Vagina (tissue), 2 donors: ENCODE results near the gene EFEMP2.

Source experiments
- POLR2AphosphoS5 ChIP-seq, 2 donors: sonication (generic); formaldehyde crosslinking; IDR thresholded peaks; one replicate each; pipeline ENCODE4 v1.9.0; 2017; ENCODE audit warnings: antibody characterized with exemption in 2 of 2, mild to moderate bottlenecking in 2 of 2, low read depth in 1 of 2; ENCODE audit not compliant: insufficient read depth in 1 of 2
- TF ChIP-seq, protein P1 (sequence below), 3 experiments: fragments of 450-650 bp in 2 of 3; fragments of 200-600 bp in 1 of 3; sonication (generic) in 1 of 3; IDR thresholded peaks; one replicate each; pipeline ENCODE4 v1.5.1; 2017 to 2019; ENCODE audit warnings: antibody characterized with exemption in 3 of 3, mild to moderate bottlenecking in 2 of 3, moderate library complexity in 2 of 3

DNA sequence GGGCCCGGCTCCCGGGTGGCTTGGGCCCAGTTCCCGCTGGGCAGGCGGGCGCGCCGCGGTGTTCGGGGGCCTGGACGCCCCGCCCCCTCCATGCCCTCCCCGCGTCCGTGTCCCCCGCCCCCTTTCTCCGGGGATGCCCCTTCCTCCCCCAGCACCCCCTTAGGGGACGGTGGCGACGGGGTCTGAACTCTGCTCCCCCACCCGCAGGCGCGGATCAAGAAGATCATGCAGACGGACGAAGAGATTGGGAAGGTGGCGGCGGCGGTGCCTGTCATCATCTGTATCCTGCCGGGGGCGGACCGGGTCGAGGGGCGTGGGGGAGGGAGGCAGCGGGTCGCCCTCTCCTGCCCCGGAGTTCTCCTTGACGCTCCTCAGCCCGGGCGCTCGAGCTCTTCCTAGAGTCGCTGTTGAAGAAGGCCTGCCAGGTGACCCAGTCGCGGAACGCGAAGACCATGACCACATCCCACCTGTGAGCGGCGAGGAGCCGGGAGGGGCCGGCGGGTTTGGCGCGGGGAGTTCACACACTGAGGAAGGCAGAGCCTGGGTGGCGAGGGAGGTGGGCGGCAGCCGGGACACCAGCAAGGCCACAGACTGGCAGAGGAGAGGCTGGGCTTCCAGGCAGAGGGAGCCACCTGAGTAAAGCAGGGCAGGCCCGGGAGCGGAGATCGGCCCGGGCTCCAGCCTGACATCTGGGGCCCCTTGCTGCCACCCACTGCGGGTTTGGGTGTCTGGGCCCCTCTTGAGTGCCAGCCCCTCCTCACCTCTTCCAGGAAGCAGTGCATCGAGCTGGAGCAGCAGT, 47.2 kb upstream of the EFEMP2 start:
- TF ChIP-seq, protein P1, sequence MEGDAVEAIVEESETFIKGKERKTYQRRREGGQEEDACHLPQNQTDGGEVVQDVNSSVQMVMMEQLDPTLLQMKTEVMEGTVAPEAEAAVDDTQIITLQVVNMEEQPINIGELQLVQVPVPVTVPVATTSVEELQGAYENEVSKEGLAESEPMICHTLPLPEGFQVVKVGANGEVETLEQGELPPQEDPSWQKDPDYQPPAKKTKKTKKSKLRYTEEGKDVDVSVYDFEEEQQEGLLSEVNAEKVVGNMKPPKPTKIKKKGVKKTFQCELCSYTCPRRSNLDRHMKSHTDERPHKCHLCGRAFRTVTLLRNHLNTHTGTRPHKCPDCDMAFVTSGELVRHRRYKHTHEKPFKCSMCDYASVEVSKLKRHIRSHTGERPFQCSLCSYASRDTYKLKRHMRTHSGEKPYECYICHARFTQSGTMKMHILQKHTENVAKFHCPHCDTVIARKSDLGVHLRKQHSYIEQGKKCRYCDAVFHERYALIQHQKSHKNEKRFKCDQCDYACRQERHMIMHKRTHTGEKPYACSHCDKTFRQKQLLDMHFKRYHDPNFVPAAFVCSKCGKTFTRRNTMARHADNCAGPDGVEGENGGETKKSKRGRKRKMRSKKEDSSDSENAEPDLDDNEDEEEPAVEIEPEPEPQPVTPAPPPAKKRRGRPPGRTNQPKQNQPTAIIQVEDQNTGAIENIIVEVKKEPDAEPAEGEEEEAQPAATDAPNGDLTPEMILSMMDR (IDR thresholded peaks at IDR 0.05), result no peak
- no peak for TF ChIP-seq POLR2AphosphoS5 (IDR thresholded peaks at IDR 0.05; ENCODE audit: insufficient read depth in 1 of 2, low read depth in 1 of 2)
